HG03378 (cell line): ENCODE measurements around the gene SCFD2.

Experiments used
- ATAC-seq: cut with Tn5 transposase; IDR thresholded peaks from one replicate; pipeline ENCODE4 v1.9.1; 2021; ENCODE audit warnings: mild to moderate bottlenecking, moderate library complexity; ENCODE audit not compliant: unreplicated experiment

Gene SCFD2

GRCh38 chr4:52966781-52967180, 399.1 kb downstream of the SCFD2 start:
- no peak for ATAC-seq

- ATAC-seq = no peak
Observed at GRCh38 chr4:52966172-52966571, 399.7 kb downstream of the SCFD2 start.

- ATAC-seq = no peak
Observed at GRCh38 chr4:52964561-52965101, 401.2 kb downstream of the SCFD2 start.

DNA sequence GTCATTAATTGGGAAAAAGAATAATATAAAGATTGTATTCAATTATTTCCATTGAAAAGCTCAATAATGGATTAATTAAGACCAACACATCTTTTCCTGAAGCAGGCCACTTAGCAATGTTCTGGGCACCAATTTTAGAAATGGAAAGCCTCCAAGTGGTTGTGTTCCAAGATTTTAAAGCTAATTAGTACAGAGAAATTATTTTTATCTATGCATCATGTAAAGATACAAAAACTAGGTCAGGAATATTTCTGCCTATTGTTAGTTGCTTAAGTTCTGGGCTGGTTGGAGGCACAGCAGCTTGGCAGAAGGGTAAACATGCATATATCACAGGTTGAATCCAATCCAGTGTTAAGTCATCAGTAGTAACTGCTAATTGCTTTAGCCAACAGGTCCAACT, 401.9 kb downstream of the SCFD2 start:
- no peak for ATAC-seq

DNA sequence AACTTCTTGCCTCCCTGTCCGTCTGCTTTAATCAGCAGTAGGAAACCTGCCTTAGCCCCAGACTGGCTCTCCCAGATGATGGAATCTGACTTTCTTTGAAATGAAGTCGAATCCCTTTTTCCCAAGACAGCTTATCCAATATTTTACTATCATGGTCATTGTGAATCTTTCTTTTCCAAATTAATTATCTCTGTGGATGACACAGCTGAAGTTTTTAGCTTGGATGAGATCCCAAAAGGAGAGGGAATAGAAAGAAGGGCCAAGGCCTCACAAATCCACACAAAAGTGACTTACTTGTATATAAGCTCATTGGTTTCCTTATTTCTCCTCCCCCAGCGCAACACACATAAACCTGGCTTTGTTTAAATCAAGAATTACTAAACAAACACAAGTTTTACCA, 403.1 kb downstream of the SCFD2 start:
- ATAC-seq = no peak

DNA sequence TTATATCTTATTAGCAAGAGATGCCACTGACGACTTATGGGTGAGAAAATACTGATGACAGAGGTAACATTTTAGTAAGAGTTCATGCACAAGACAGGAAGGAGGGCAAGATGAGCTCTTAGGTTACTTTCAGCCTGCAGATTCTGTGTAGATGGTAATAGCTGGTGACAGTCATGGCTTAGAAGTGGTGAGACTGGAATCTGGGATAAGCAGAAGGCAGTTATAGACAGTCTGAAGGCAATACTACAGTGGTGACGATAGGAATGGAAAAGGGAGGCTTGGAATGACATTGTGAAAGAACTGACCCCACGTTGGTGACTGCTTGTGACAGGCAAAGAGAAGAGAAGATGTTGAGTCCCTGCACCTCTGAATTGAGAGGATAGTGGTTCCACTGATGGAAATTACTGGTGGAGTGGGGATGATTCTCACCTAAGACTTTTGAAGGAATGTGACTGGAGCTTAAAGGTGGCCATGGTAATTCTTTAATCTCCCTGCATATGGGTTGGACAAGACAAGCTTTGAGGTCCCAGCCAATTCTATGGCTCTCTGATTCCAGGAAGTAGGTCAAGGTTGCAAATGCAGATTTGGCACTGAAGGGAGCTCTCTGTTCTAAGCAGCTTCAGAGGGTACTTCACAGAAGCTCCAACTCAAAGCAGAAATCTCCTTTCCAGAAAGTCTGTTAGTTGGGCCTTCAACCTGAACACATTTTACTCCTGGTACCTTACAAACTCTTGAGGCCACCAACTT, 404.0 kb downstream of the SCFD2 start:
- ATAC-seq = no peak

GRCh38 chr4:52959541-52959940, 406.3 kb downstream of the SCFD2 start:
- ATAC-seq = no peak

DNA sequence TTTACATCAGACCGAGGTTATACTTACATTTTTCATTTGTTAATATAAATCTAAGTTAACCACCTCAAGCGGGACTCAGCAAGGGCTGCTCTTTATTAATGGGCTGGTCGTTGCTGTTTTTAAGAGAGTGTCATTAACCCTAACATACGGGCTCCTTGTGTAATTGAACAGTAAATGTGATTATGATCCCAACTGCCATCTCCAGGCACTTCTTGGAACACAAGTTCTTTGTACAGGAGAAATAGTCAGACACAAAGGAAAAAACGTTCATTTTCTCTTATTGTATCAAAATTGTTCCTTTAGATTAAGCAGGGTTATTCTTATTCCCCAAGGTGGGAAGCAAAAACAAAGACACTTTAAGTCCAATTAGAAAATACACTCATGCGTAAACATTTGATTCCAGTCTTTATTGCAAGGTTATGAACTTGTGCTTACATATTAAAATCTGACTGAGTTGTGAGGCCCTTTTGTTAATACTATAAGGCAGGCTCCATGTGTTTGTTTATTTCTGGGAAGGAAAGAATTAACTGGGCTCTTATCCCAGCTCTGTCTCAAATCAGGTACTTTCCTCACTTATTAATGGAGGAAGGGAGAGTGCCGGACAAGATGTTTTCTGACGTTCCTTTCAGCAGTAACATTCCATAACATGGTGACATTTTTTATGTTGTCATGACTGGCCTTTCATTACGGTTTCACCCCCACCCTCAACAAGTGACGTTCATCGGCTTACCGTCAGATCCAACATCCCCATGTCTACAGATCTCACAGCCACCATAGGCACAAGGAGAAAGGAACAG, 407.8 kb downstream of the SCFD2 start:
- ATAC-seq = no peak

DNA sequence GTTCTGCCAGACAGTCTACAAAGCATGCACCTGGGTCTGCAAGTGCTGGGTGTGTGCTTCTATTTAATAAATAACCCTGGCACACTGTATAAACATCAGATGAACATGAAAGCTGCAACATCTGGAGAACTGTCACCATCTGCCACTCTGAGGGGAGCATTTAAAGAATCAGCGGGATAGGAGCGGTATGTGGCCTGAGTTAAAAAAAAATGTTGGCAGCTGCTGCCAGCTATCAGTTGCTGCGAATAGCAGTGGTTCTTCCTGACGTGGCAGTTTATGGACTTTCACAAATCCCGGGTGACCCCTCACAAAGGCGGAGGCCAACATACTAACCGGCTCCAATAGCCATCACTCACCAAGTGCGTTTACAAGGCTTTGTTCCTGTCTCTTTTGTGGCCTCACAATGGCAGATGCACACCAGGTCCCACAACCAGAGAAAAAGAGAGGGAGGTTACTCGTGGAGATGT, 408.6 kb downstream of the SCFD2 start:
- ATAC-seq = no peak

- ATAC-seq = no peak
Observed at GRCh38 chr4:52956691-52957090, 409.2 kb downstream of the SCFD2 start.

DNA sequence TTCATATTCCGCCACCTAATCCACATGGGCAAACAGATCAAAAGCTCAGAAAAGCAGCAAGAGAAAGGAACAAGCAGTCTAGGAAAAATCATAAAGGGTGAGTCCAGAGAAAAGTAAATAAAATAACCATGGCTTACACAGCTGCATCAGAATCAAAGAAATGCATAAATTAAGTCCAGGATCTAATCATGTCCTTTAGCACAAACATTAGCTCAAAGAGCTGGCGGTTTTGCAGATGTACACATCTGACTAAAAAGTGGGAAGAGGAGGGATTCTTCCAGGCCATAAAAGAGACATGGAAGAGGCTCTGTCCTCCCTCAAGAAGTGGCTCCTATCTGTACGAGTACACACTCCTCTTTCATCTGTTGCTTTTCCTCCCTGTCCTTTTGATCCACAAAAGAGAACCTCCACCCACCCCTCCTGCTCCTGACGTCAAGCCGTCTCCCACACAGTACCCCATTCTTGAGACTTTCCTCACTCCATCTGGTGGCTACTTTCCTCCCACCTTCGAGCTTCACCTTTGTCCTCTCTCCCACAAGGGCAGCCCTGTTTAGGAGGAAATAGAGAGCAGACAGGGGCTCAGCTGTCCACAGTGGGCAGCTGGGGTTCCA, 411.2 kb downstream of the SCFD2 start:
- no peak for ATAC-seq

GRCh38 chr4:52952540-52952939, 413.3 kb downstream of the SCFD2 start:
- ATAC-seq = no peak

DNA sequence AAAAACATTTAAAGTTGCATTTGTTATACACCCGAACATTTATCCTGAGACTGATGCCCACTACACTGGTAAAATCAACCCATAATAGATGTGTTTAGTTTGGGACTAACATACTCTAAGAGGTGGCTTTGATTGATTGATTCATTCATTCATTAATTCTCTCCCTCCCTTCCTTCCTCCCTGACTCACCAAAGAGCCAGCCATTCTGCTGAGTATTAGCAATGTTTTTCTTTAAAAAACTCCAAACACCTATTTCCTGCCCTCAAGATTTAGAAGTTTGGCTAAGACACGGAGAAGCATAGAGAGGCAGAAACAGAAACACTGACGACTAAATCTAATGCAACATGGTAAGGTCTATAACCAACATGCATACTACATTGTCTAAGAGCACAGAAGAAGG, 414.8 kb downstream of the SCFD2 start:
- no peak for ATAC-seq

DNA sequence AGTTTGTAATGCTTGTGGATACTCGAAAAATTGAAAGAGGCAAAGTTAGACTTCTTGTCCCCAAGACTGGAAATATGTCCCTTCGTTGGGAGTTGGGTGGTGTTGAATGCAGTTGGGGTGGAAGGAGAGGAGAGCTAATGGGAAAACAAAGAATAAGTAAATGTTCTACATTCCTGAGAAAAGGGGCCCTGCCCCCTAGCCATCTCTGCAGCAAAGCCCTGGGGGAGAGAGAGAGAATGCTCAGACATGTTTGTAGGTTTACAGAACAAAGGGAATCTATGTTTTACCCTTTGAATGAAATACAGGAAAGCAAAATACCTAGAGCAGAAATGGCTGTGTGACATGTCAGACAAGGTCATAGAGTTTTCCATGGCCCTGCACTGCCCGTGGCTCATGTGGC, 415.6 kb downstream of the SCFD2 start:
- ATAC-seq = no peak

- no peak for ATAC-seq
Observed at GRCh38 chr4:52949336-52949735, 416.5 kb downstream of the SCFD2 start.

DNA sequence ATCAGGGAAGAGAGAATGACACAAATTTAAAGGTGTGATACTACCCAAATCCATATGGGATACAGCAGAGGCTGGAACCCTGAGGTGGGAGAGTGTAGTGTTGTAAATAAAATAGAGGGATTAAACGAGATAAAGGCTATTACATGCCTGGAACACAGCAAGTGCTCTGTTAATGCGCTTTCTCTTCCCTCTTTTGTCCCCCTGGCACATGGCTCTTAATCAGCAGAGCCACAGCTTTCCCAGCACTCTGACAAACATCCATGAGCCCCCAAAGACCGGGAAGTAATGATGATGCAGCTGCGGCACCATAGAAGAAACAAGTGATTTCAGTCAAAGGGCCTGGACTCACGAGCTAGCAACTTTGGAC, 417.8 kb downstream of the SCFD2 start:
- ATAC-seq = no peak

GRCh38 chr4:52947401-52948056, 418.3 kb downstream of the SCFD2 start:
- no peak for ATAC-seq

DNA sequence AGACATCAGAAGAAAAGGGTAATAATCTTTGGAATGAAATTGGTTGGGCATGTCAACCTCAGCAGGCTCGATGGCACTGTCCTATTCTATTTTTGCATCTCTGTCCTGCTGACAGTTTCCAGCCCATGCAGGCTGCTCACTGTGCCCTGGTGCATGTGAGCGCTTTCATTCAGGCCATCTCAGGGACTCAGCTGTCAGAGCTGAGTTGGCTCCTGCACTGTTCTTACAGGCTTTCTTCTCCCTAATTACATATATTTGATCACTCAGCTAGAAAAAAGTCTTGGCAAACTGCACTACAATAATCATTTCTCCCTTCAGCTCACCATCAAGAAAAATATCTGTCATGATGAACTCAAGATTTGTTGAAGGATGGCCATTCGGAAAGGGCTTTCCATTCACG, 419.0 kb downstream of the SCFD2 start:
- ATAC-seq = no peak

GRCh38 chr4:52945982-52946381, 419.9 kb downstream of the SCFD2 start:
- ATAC-seq = no peak

GRCh38 chr4:52945326-52945898, 420.4 kb downstream of the SCFD2 start:
- no peak for ATAC-seq

GRCh38 chr4:52943677-52944076, 422.2 kb downstream of the SCFD2 start:
- ATAC-seq = no peak
